HEK293 (cell line): ENCODE measurements around the gene ZNF569.

Source experiments
- CTCF ChIA-PET: fragments of 350-600 bp; formaldehyde crosslinking; extraction: SDS; loops from one replicate; lab custom pipeline; 2021; ENCODE audit warnings: antibody characterized with exemption; lab: Yijun Ruan, JAX
- POLR2A ChIA-PET: fragments of 300-600 bp; formaldehyde crosslinking; extraction: SDS; loops from one replicate; lab custom pipeline; 2020; ENCODE audit warnings: antibody characterized with exemption, inconsistent platforms; lab: Yijun Ruan, JAX
- H3K27ac ChIP-seq: fragments of 200-500 bp; sonication (Bioruptor generic); 2 replicates; pipeline ENCODE4 v1.5.1; 2014; ENCODE audit warnings: low read depth, low read length, control low read depth, inconsistent platforms; ENCODE audit errors: extremely low read depth
- H3K36me3 ChIP-seq, 2 experiments: fragments of 200-500 bp in 1 of 2; sonication (Bioruptor generic) in 1 of 2; 1 replicate in 1 of 2; 2 replicates in 1 of 2; pipeline ENCODE4 v1.5.1; 2014 to 2017; ENCODE audit warnings: inconsistent platforms in 2 of 2, low read length in 2 of 2; ENCODE audit not compliant: control insufficient read depth in 2 of 2, insufficient read depth in 1 of 2
- H3K4me1 ChIP-seq: fragments of 200-500 bp; sonication (Bioruptor generic); 2 replicates; pipeline ENCODE4 v1.5.1; 2014; ENCODE audit warnings: mild to moderate bottlenecking, low read length, inconsistent platforms; ENCODE audit not compliant: control insufficient read depth, insufficient read depth
- H3K4me3 ChIP-seq: 2 replicates; pipeline ENCODE4 v1.5.1; 2011; ENCODE audit warnings: low read depth, mild to moderate bottlenecking, control low read depth, low read length, moderate library complexity
- H3K9me3 ChIP-seq: fragments of 200-500 bp; sonication (Bioruptor generic); 2 replicates; pipeline ENCODE4 v1.5.1; 2014; ENCODE audit warnings: low read depth, low read length, inconsistent platforms; ENCODE audit not compliant: control insufficient read depth, insufficient read depth
- FEZF1 ChIP-seq: fragments of 450-650 bp; formaldehyde crosslinking; IDR thresholded peaks from 2 replicates; pipeline ENCODE4 v1.5.1; 2016; ENCODE audit warnings: missing biosample characterization, missing genetic modification characterization
- IKZF3 ChIP-seq: fragments of 450-650 bp; IDR thresholded peaks from 2 replicates; pipeline ENCODE4 v1.5.0; 2018; ENCODE audit warnings: missing biosample characterization, mild to moderate bottlenecking, missing genetic modification characterization, moderate library complexity
- MYNN ChIP-seq: fragments of 450-650 bp; formaldehyde crosslinking; IDR thresholded peaks from 2 replicates; pipeline ENCODE4 v1.5.1; 2016; ENCODE audit warnings: missing biosample characterization, missing genetic modification characterization, borderline replicate concordance
- OVOL3 ChIP-seq: fragments of 450-650 bp; formaldehyde crosslinking; IDR thresholded peaks from 2 replicates; pipeline ENCODE4 v1.5.1; 2016; ENCODE audit warnings: missing biosample characterization, missing genetic modification characterization
- SCRT1 ChIP-seq: fragments of 450-650 bp; formaldehyde crosslinking; IDR thresholded peaks from 2 replicates; pipeline ENCODE4 v1.5.1; 2016; ENCODE audit warnings: missing biosample characterization, missing genetic modification characterization, borderline replicate concordance
- SETDB1 ChIP-seq: IDR thresholded peaks from one replicate; pipeline ENCODE4 v1.6.1; 2017; ENCODE audit warnings: mild to moderate bottlenecking, low read length, moderate library complexity, mixed read lengths; ENCODE audit not compliant: insufficient read length
- TRIM28 ChIP-seq: IDR thresholded peaks from 2 replicates; pipeline ENCODE4 v1.6.1; 2011; ENCODE audit warnings: low read length, control low read depth, borderline replicate concordance
- ZEB2 ChIP-seq: fragments of 450-650 bp; formaldehyde crosslinking; IDR thresholded peaks from 2 replicates; pipeline ENCODE4 v1.5.1; 2016; ENCODE audit warnings: missing biosample characterization, missing genetic modification characterization
- ZFP69B ChIP-seq: fragments of 450-650 bp; formaldehyde crosslinking; IDR thresholded peaks from 2 replicates; pipeline ENCODE4 v1.5.1; 2016; ENCODE audit warnings: missing biosample characterization, missing genetic modification characterization
- ZIC2 ChIP-seq: fragments of 450-650 bp; formaldehyde crosslinking; IDR thresholded peaks from 2 replicates; pipeline ENCODE4 v1.5.1; 2016; ENCODE audit warnings: missing biosample characterization, missing genetic modification characterization
- ZNF138 ChIP-seq: fragments of 450-650 bp; formaldehyde crosslinking; IDR thresholded peaks from 2 replicates; pipeline ENCODE4 v1.5.1; 2016; ENCODE audit warnings: missing biosample characterization, missing genetic modification characterization, borderline replicate concordance
- ZNF174 ChIP-seq: fragments of 450-650 bp; formaldehyde crosslinking; IDR thresholded peaks from 2 replicates; pipeline ENCODE4 v1.5.0; 2017; ENCODE audit warnings: missing biosample characterization, mild to moderate bottlenecking, missing genetic modification characterization
- ZNF214 ChIP-seq: fragments of 450-650 bp; formaldehyde crosslinking; IDR thresholded peaks from 2 replicates; pipeline ENCODE4 v1.5.1; 2017; ENCODE audit warnings: missing biosample characterization, mild to moderate bottlenecking, missing genetic modification characterization, borderline replicate concordance
- ZNF223 ChIP-seq: fragments of 450-650 bp; formaldehyde crosslinking; IDR thresholded peaks from 2 replicates; pipeline ENCODE4 v1.5.1; 2016; ENCODE audit warnings: missing biosample characterization, missing genetic modification characterization
- ZNF239 ChIP-seq: fragments of 450-650 bp; formaldehyde crosslinking; IDR thresholded peaks from 2 replicates; pipeline ENCODE4 v1.5.1; 2016; ENCODE audit warnings: missing biosample characterization, missing genetic modification characterization
- ZNF274 ChIP-seq, 2 experiments: fragments of 200-500 bp in 1 of 2; fragments of 450-650 bp in 1 of 2; sonication (Bioruptor generic) in 1 of 2; formaldehyde crosslinking in 1 of 2; IDR thresholded peaks; 2 replicates each; pipeline versions ENCODE4 v1.5.1 to v1.6.1; 2014 to 2016; ENCODE audit warnings: borderline replicate concordance in 1 of 2, inconsistent platforms in 1 of 2, low read length in 1 of 2, missing biosample characterization in 1 of 2, missing genetic modification characterization in 1 of 2
- ZNF366 ChIP-seq: fragments of 450-650 bp; formaldehyde crosslinking; conservative IDR thresholded peaks from 2 replicates; pipeline ENCODE4 v1.5.1; 2016; ENCODE audit warnings: missing biosample characterization, missing genetic modification characterization
- ZNF529 ChIP-seq: fragments of 450-650 bp; formaldehyde crosslinking; IDR thresholded peaks from 2 replicates; pipeline ENCODE4 v1.5.1; 2017; ENCODE audit warnings: missing genetic modification characterization, missing biosample characterization; ENCODE audit not compliant: insufficient replicate concordance
- ZNF560 ChIP-seq: fragments of 450-650 bp; formaldehyde crosslinking; IDR thresholded peaks from 2 replicates; pipeline ENCODE4 v1.5.1; 2017; ENCODE audit warnings: missing biosample characterization, missing genetic modification characterization, borderline replicate concordance
- ZNF621 ChIP-seq: fragments of 450-650 bp; formaldehyde crosslinking; IDR thresholded peaks from 2 replicates; pipeline ENCODE4 v1.5.1; 2017; ENCODE audit warnings: missing biosample characterization, missing genetic modification characterization
- ZNF654 ChIP-seq: fragments of 450-650 bp; formaldehyde crosslinking; IDR thresholded peaks from 2 replicates; pipeline ENCODE4 v1.5.1; 2016; ENCODE audit warnings: low read depth, missing biosample characterization, missing genetic modification characterization
- ZNF837 ChIP-seq: fragments of 450-650 bp; formaldehyde crosslinking; IDR thresholded peaks from 2 replicates; pipeline ENCODE4 v1.5.1; 2016; ENCODE audit warnings: missing biosample characterization, missing genetic modification characterization
- ZSCAN23 ChIP-seq: fragments of 450-650 bp; formaldehyde crosslinking; IDR thresholded peaks from 2 replicates; pipeline ENCODE4 v1.5.1; 2016; ENCODE audit warnings: missing biosample characterization, missing genetic modification characterization
- TF ChIP-seq, protein P1 (sequence below): fragments of 450-650 bp; formaldehyde crosslinking; conservative IDR thresholded peaks from 2 replicates; pipeline ENCODE4 v1.5.1; 2016; ENCODE audit warnings: low read depth, missing biosample characterization, missing genetic modification characterization
- TF ChIP-seq, protein P2 (sequence below): fragments of 450-650 bp; formaldehyde crosslinking; IDR thresholded peaks from 2 replicates; pipeline ENCODE4 v1.5.1; 2016; ENCODE audit warnings: missing biosample characterization, missing genetic modification characterization
- TF ChIP-seq, protein P3 (sequence below): fragments of 450-650 bp; formaldehyde crosslinking; IDR thresholded peaks from 2 replicates; pipeline ENCODE4 v1.5.0; 2017; ENCODE audit warnings: missing biosample characterization, missing genetic modification characterization, borderline replicate concordance
- TF ChIP-seq, protein P4 (sequence below): fragments of 450-650 bp; IDR thresholded peaks from 2 replicates; pipeline ENCODE4 v1.5.1; 2018; ENCODE audit warnings: missing biosample characterization, missing genetic modification characterization

Gene ZNF569

DNA sequence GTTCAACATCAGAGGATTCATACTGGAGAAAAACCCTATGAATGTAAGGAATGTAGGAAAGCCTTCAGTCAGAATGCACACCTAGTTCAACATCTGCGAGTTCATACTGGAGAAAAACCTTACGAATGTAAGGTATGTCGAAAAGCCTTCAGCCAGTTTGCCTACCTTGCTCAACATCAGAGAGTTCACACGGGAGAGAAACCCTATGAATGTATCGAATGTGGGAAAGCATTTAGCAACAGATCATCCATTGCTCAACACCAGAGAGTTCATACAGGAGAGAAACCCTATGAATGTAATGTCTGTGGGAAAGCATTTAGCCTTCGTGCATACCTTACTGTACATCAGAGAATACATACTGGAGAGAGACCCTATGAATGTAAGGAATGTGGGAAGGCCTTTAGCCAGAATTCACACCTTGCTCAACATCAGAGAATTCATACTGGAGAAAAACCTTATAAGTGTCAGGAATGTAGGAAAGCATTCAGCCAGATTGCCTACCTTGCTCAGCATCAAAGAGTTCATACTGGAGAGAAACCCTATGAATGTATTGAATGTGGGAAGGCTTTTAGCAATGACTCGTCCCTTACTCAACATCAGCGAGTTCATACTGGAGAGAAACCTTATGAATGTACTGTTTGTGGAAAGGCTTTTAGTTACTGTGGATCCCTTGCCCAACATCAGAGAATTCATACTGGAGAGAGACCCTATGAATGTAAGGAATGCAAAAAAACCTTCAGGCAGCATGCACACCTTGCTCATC is 17.3 kb upstream of the ZNF569 start:
- Histone ChIP-seq H3K27ac (no peak overlapping the region), H3K4me3 (no peak overlapping the region), H3K4me1 (no peaks in the 10 kb centered on the region), H3K9me3 (peaks cover 51% of the 10 kb centered on the region), H3K36me3 (peaks cover 46 to 54% of the 10 kb centered on the region in 2 experiments)
- POLR2A ChIA-PET = no interaction called here
- CTCF ChIA-PET = interaction anchor here (0.7 kb wide), 1 partner anchor 22 kb away, joined by 5 read pairs; no protein-coding TSS in a partner anchor
- TF ChIP-seq ZSCAN23 = no peak
- 0 out of 2 replicates have a peak, but pooled peaks have one; percentile 75 for TF ChIP-seq ZNF174 (tag by site-specific recombination)
- peak; percentile 99 for TF ChIP-seq SETDB1
- no peak for TF ChIP-seq ZFP69B
- TF ChIP-seq, protein P1, sequence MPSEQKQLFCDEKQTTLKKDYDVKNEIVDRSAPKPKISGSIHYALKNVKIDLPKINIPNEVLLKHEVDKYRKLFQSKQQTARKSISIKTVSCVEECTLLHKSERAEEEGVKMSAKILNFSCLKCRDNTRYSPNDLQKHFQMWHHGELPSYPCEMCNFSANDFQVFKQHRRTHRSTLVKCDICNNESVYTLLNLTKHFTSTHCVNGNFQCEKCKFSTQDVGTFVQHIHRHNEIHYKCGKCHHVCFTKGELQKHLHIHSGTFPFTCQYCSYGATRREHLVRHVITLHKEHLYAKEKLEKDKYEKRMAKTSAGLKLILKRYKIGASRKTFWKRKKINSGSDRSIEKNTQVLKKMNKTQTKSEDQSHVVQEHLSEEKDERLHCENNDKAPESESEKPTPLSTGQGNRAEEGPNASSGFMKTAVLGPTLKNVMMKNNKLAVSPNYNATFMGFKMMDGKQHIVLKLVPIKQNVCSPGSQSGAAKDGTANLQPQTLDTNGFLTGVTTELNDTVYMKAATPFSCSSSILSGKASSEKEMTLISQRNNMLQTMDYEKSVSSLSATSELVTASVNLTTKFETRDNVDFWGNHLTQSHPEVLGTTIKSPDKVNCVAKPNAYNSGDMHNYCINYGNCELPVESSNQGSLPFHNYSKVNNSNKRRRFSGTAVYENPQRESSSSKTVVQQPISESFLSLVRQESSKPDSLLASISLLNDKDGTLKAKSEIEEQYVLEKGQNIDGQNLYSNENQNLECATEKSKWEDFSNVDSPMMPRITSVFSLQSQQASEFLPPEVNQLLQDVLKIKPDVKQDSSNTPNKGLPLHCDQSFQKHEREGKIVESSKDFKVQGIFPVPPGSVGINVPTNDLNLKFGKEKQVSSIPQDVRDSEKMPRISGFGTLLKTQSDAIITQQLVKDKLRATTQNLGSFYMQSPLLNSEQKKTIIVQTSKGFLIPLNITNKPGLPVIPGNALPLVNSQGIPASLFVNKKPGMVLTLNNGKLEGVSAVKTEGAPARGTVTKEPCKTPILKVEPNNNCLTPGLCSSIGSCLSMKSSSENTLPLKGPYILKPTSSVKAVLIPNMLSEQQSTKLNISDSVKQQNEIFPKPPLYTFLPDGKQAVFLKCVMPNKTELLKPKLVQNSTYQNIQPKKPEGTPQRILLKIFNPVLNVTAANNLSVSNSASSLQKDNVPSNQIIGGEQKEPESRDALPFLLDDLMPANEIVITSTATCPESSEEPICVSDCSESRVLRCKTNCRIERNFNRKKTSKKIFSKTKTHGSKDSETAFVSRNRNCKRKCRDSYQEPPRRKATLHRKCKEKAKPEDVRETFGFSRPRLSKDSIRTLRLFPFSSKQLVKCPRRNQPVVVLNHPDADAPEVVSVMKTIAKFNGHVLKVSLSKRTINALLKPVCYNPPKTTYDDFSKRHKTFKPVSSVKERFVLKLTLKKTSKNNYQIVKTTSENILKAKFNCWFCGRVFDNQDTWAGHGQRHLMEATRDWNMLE (tag by site-specific recombination) = no peak
- no peak for TF ChIP-seq ZNF560 (tag by site-specific recombination)
- no peak for TF ChIP-seq ZNF621
- TF ChIP-seq, protein P2, sequence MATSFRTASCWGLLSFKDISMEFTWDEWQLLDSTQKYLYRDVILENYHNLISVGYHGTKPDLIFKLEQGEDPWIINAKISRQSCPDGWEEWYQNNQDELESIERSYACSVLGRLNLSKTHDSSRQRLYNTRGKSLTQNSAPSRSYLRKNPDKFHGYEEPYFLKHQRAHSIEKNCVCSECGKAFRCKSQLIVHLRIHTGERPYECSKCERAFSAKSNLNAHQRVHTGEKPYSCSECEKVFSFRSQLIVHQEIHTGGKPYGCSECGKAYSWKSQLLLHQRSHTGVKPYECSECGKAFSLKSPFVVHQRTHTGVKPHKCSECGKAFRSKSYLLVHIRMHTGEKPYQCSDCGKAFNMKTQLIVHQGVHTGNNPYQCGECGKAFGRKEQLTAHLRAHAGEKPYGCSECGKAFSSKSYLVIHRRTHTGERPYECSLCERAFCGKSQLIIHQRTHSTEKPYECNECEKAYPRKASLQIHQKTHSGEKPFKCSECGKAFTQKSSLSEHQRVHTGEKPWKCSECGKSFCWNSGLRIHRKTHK = no peak
- TF ChIP-seq ZNF239 (tag by site-specific recombination) = no peak
- TF ChIP-seq ZNF654 (tag by site-specific recombination) = no peak
- no peak for TF ChIP-seq FEZF1 (tag by site-specific recombination)
- TF ChIP-seq, protein P3, sequence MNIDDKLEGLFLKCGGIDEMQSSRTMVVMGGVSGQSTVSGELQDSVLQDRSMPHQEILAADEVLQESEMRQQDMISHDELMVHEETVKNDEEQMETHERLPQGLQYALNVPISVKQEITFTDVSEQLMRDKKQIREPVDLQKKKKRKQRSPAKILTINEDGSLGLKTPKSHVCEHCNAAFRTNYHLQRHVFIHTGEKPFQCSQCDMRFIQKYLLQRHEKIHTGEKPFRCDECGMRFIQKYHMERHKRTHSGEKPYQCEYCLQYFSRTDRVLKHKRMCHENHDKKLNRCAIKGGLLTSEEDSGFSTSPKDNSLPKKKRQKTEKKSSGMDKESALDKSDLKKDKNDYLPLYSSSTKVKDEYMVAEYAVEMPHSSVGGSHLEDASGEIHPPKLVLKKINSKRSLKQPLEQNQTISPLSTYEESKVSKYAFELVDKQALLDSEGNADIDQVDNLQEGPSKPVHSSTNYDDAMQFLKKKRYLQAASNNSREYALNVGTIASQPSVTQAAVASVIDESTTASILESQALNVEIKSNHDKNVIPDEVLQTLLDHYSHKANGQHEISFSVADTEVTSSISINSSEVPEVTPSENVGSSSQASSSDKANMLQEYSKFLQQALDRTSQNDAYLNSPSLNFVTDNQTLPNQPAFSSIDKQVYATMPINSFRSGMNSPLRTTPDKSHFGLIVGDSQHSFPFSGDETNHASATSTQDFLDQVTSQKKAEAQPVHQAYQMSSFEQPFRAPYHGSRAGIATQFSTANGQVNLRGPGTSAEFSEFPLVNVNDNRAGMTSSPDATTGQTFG = no peak
- TF ChIP-seq SCRT1 = no peak
- no peak for TF ChIP-seq ZNF837 (tag by site-specific recombination)
- TF ChIP-seq ZNF366 (tag by site-specific recombination) = no peak
- peak; percentile 93 for TF ChIP-seq ZNF274 (IDR thresholded peaks at IDR 0.05; ENCODE audit: low read length)
- TF ChIP-seq ZNF274 (tag by site-specific recombination; IDR thresholded peaks at IDR 0.05; ENCODE audit: borderline replicate concordance) = peak; percentile 95
- TF ChIP-seq, protein P4, sequence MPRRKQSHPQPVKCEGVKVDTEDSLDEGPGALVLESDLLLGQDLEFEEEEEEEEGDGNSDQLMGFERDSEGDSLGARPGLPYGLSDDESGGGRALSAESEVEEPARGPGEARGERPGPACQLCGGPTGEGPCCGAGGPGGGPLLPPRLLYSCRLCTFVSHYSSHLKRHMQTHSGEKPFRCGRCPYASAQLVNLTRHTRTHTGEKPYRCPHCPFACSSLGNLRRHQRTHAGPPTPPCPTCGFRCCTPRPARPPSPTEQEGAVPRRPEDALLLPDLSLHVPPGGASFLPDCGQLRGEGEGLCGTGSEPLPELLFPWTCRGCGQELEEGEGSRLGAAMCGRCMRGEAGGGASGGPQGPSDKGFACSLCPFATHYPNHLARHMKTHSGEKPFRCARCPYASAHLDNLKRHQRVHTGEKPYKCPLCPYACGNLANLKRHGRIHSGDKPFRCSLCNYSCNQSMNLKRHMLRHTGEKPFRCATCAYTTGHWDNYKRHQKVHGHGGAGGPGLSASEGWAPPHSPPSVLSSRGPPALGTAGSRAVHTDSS (tag by site-specific recombination) = no peak
- no peak for TF ChIP-seq ZNF223 (tag by site-specific recombination)
- TF ChIP-seq ZNF138 (tag by site-specific recombination) = 0 out of 2 replicates have a peak, but pooled peaks have one; percentile 4
- no peak for TF ChIP-seq ZEB2 (tag by site-specific recombination)
- no peak for TF ChIP-seq MYNN
- no peak for TF ChIP-seq ZIC2 (tag by site-specific recombination)
- no peak for TF ChIP-seq ZNF529 (tag by site-specific recombination)
- no peak for TF ChIP-seq IKZF3 (tag by site-specific recombination)
- TF ChIP-seq OVOL3 (tag by site-specific recombination) = no peak
- TF ChIP-seq TRIM28 = peak; percentile 100
- TF ChIP-seq ZNF214 = no peak
